K562 (cell line): Measurements from ENCODE around the gene VIPR2. TPM values are rescaled to one million over a fixed set of nuclear protein-coding genes. Genes with fewer than 3 reads are reported as not detected.

Source experiments
- ARID2 ChIP-seq: fragments of 450-650 bp; IDR thresholded peaks from 2 replicates; pipeline ENCODE4 v1.6.1; 2017; ENCODE audit warnings: antibody characterized with exemption, mild to moderate bottlenecking
- CREM ChIP-seq: IDR thresholded peaks from 2 replicates; pipeline ENCODE4 v1.6.1; 2014; ENCODE audit warnings: antibody characterized with exemption, low read depth
- CUX1 ChIP-seq: fragments of 200-800 bp; sonication (Bioruptor generic); IDR thresholded peaks from 2 replicates; pipeline ENCODE4 v1.6.1; 2016; ENCODE audit warnings: missing genetic modification characterization, missing compliant biosample characterization
- HDAC1 ChIP-seq, 2 experiments: fragments of 450-650 bp; IDR thresholded peaks; 2 replicates each; pipeline ENCODE4 v1.6.1; 2016 to 2017; ENCODE audit warnings: inconsistent platforms in 1 of 2, mild to moderate bottlenecking in 1 of 2, moderate library complexity in 1 of 2
- LEF1 ChIP-seq: fragments of 450-650 bp; IDR thresholded peaks from 2 replicates; pipeline ENCODE4 v1.6.1; 2016; ENCODE audit warnings: mild to moderate bottlenecking
- MAX ChIP-seq: sonication (generic); formaldehyde crosslinking; IDR thresholded peaks from 2 replicates; pipeline ENCODE4 v1.9.0; 2022; ENCODE audit warnings: mild to moderate bottlenecking, missing genetic modification reagents
- MBD1 ChIP-seq: fragments of 250-450 bp; sonication (Bioruptor Pico); IDR thresholded peaks from 2 replicates; pipeline ENCODE4 v1.8.0; 2022; ENCODE audit warnings: inconsistent platforms
- POLR3A ChIP-seq: IDR thresholded peaks from 2 replicates; pipeline ENCODE4 v1.6.1; 2011; ENCODE audit warnings: borderline replicate concordance, mild to moderate bottlenecking, moderate library complexity; ENCODE audit not compliant: insufficient read length, insufficient read depth; ENCODE audit errors: extremely low read depth
- RBM22 ChIP-seq: fragments of 200-400 bp; formaldehyde crosslinking; IDR thresholded peaks from 2 replicates; pipeline ENCODE4 v1.6.1; 2018; ENCODE audit warnings: low read length, low read depth; ENCODE audit not compliant: poor library complexity, severe bottlenecking
- RFX1 ChIP-seq: fragments of 450-650 bp; IDR thresholded peaks from 2 replicates; pipeline ENCODE4 v1.6.1; 2016; ENCODE audit warnings: mild to moderate bottlenecking, moderate library complexity
- SMARCA4 ChIP-seq: fragments of 450-650 bp; IDR thresholded peaks from 2 replicates; pipeline ENCODE4 v1.6.1; 2016
- SRSF1 ChIP-seq: fragments of 200-400 bp; formaldehyde crosslinking; IDR thresholded peaks from 2 replicates; pipeline ENCODE4 v1.6.1; 2017; ENCODE audit warnings: mild to moderate bottlenecking, low read depth, low read length, moderate library complexity
- TAF1 ChIP-seq: IDR thresholded peaks from 2 replicates; pipeline ENCODE4 v1.6.1; 2011; ENCODE audit warnings: mild to moderate bottlenecking, low read length, moderate library complexity; ENCODE audit not compliant: insufficient read depth, control insufficient read depth, severe bottlenecking; ENCODE audit errors: extremely low read depth
- USF1 ChIP-seq: sonication (generic); formaldehyde crosslinking; IDR thresholded peaks from 2 replicates; pipeline ENCODE4 v1.9.0; 2022; ENCODE audit warnings: mild to moderate bottlenecking, missing genetic modification reagents
- ZBTB11 ChIP-seq, 3 experiments: fragments of 200-800 bp in 1 of 3; fragments of 250-450 bp in 1 of 3; fragments of 450-650 bp in 1 of 3; sonication (Bioruptor Pico) in 1 of 3; sonication (Bioruptor generic) in 1 of 3; formaldehyde crosslinking in 1 of 3; IDR thresholded peaks; 2 replicates each; pipeline versions ENCODE4 v1.6.1 to v1.8.0; 2016 to 2022; ENCODE audit warnings: mild to moderate bottlenecking in 2 of 3, missing genetic modification characterization in 2 of 3, missing compliant biosample characterization in 1 of 3, moderate library complexity in 1 of 3
- ZBTB17 ChIP-seq: fragments of 450-650 bp; formaldehyde crosslinking; IDR thresholded peaks from 2 replicates; pipeline ENCODE4 v1.4.0; 2020; ENCODE audit warnings: mild to moderate bottlenecking
- ZNF668 ChIP-seq: fragments of 250-450 bp; sonication (Bioruptor Pico); IDR thresholded peaks from 2 replicates; pipeline ENCODE4 v1.8.0; 2022; ENCODE audit warnings: mild to moderate bottlenecking, inconsistent platforms
- ZSCAN32 ChIP-seq: fragments of 450-650 bp; formaldehyde crosslinking; IDR thresholded peaks from 2 replicates; pipeline ENCODE4 v1.4.0; 2020; ENCODE audit warnings: mild to moderate bottlenecking, moderate library complexity
- polyA plus RNA-seq, 8 experiments: library from polyadenylated mRNA; depleted of rRNA in 4 of 8; stranded (reverse) in 5 of 8; unstranded in 3 of 8; fragments of >200 nt; fragmentation: Nextera tagmentation in 2 of 8; fragmentation: Illumina TruSeq in 1 of 8; extraction: Ambion mirVana in 2 of 8; extraction: Trizol in 1 of 8; gene quantifications; 2 replicates each; pipeline versions ENCODE4 v1.2.1 to v1.2.3, GENCODE V29; 2011 to 2014; ENCODE audit warnings: inconsistent platforms in 1 of 8, missing spikeins in 1 of 8
- total RNA-seq, 7 experiments: library from RNA; depleted of rRNA in 6 of 7; stranded (reverse); fragments of >200 nt in 6 of 7; fragmentation: Illumina TruSeq in 2 of 7; extraction: Trizol in 2 of 7; gene quantifications; 2 replicates each; pipeline versions ENCODE4 v1.2.1 to v1.2.3, GENCODE V29; 2011 to 2021; ENCODE audit warnings: low replicate concordance in 1 of 7

VIPR2 gene
- total and polyA plus RNA-seq, 9 of the 15 experiments (the other 6 are each of a cell fraction or from before 2014, with no cell fraction given) = 0.04 TPM; not detected in 8

GRCh38 chr7:159020987-159021386 lies 123.7 kb downstream of the VIPR2 start (continued):
- TF ChIP-seq CUX1 (CRISPR knock-in tag) (no peak), SMARCA4 (no peak), ZBTB17 (no peak), USF1 (CRISPR knock-in tag) (no peak), ZBTB11 (CRISPR knock-in tag; IDR thresholded peaks at IDR 0.05) (no peak), LEF1 (no peak), RBM22 (no peak), SRSF1 (no peak), MBD1 (CRISPR knock-in tag) (no peak), POLR3A (no peak), TAF1 (no peak), CREM (no peak), MAX (CRISPR knock-in tag) (no peak), HDAC1 (IDR thresholded peaks at IDR 0.05) (no peak), RFX1 (no peak), ZNF668 (CRISPR knock-in tag) (no peak), ZSCAN32 (CRISPR knock-in tag) (no peak), ARID2 (no peak)
